IPS-18c (cell line): ENCODE measurements around the gene FAM219A.
"Not testable (repeated sequence)": the region's sequence is repeated elsewhere in the genome, so short reads cannot be mapped to it uniquely, and the experiment has no call there.

Experiments
- H3K4me3 ChIP-seq: 2 replicates; pipeline ENCODE4 v1.7.0; 2013; ENCODE audit warnings: low read depth, mild to moderate bottlenecking, low read length, moderate library complexity; ENCODE audit not compliant: insufficient read depth
- H3K9me3 ChIP-seq: one replicate; pipeline ENCODE4 v1.6.1; 2013; ENCODE audit warnings: mild to moderate bottlenecking, low read length, moderate library complexity; ENCODE audit not compliant: control insufficient read depth, insufficient read depth

The FAM219A gene

GRCh38 chr9:34377404-34377746 lies 81.0 kb downstream of the FAM219A start:
- Histone ChIP-seq H3K9me3 (peaks cover 2% of the 10 kb centered on the region), H3K4me3 (peak overlapping the region; percentile 76)

GRCh38 chr9:34376596-34377403 lies 81.6 kb downstream of the FAM219A start, which contains the start of gene MYORG:
Gene MYORG, minus strand, starts transcription at chr9:34376898. Its CDS starts 3,955 bp downstream, at chr9:34372943.
- peak within 1 kb of the TSS; percentile 76 for H3K4me3 ChIP-seq
- H3K9me3 ChIP-seq = peaks cover 4% of the 10 kb centered on the region

- Histone ChIP-seq H3K4me3 (peak overlapping the region; percentile 76), H3K9me3 (peaks cover 7% of the 10 kb centered on the region)
These were observed 82.3 kb downstream of the FAM219A start for GRCh38 chr9:34375901-34376595.

- Histone ChIP-seq H3K4me3 (peak overlapping the region; percentile 6; the same call in 1 of the 2 replicates), H3K9me3 (peaks cover 9% of the 10 kb centered on the region)
These were observed 83.3 kb downstream of the FAM219A start for GRCh38 chr9:34374905-34375552.

GRCh38 chr9:34374339-34374738 lies 84.0 kb downstream of the FAM219A start:
- Histone ChIP-seq H3K4me3 (no peak overlapping the region), H3K9me3 (peaks cover 9% of the 10 kb centered on the region)

- peaks cover 9% of the 10 kb centered on the region for H3K9me3 ChIP-seq
- no peak overlapping the region for H3K4me3 ChIP-seq
These were observed 84.6 kb downstream of the FAM219A start for GRCh38 chr9:34373749-34374148.

- no peak overlapping the region for H3K4me3 ChIP-seq
These were observed 85.8 kb downstream of the FAM219A start for GRCh38 chr9:34372467-34373011.

GRCh38 chr9:34371886-34372466 lies 86.4 kb downstream of the FAM219A start:
- Histone ChIP-seq H3K4me3 (no peak overlapping the region), H3K9me3 (peaks cover 7% of the 10 kb centered on the region)

More at GRCh38 chr9:34372467-34373011, 85.8 kb downstream of the FAM219A start:
- peaks cover 7% of the 10 kb centered on the region for H3K9me3 ChIP-seq

- Histone ChIP-seq H3K4me3 (no peak overlapping the region), H3K9me3 (peaks cover 7% of the 10 kb centered on the region)
These were observed 87.1 kb downstream of the FAM219A start for GRCh38 chr9:34370970-34371880.

- Histone ChIP-seq H3K4me3 (no peak overlapping the region), H3K9me3 (peaks cover 7% of the 10 kb centered on the region)
These were observed 87.9 kb downstream of the FAM219A start for GRCh38 chr9:34370335-34370969.

- H3K9me3 ChIP-seq = peaks cover 7% of the 10 kb centered on the region
- H3K4me3 ChIP-seq = no peak overlapping the region
These were observed 88.7 kb downstream of the FAM219A start for GRCh38 chr9:34369636-34370035.

GRCh38 chr9:34368796-34369195 lies 89.6 kb downstream of the FAM219A start:
- not testable (repeated sequence) for H3K4me3 ChIP-seq, H3K9me3 ChIP-seq

GRCh38 chr9:34367751-34368410 lies 90.5 kb downstream of the FAM219A start:
- not testable (repeated sequence) for H3K9me3 ChIP-seq, H3K4me3 ChIP-seq

GRCh38 chr9:34366365-34366764 lies 92.0 kb downstream of the FAM219A start:
- H3K4me3 ChIP-seq = no peak overlapping the region

GRCh38 chr9:34365282-34365681 lies 93.1 kb downstream of the FAM219A start:
- H3K4me3 ChIP-seq = no peak overlapping the region

More at GRCh38 chr9:34366365-34366764, 92.0 kb downstream of the FAM219A start:
- peaks cover 2% of the 10 kb centered on the region for H3K9me3 ChIP-seq

More at GRCh38 chr9:34365282-34365681, 93.1 kb downstream of the FAM219A start:
- peaks cover 1% of the 10 kb centered on the region for H3K9me3 ChIP-seq
